GM12865 (cell line): ENCODE results near the gene TNC.

ENCODE experiments used
- DNase-seq: peaks from one replicate; pipeline ENCODE4 v3.0.0; 2010; ENCODE audit warnings: low read depth
- H3K4me3 ChIP-seq: 2 replicates; pipeline ENCODE4 v1.5.1; 2011; ENCODE audit warnings: mild to moderate bottlenecking, low read depth, low read length, control low read depth
- CTCF ChIP-seq: IDR thresholded peaks from 2 replicates; pipeline ENCODE4 v1.5.1; 2011; ENCODE audit warnings: low read length, control low read depth, low read depth, inconsistent platforms; ENCODE audit not compliant: insufficient read depth; ENCODE audit errors: missing control alignments

The TNC gene

GRCh38 chr9:115117999-115118878, at the start of gene TNC:
Gene TNC (minus strand): TSS chr9:115118157. CDS start chr9:115091018, 27,139 bp downstream.
- no peak for TF ChIP-seq CTCF
- no peak for DNase-seq
- no peak within 1 kb of the TSS for H3K4me3 ChIP-seq

- no peak for DNase-seq
- no peak overlapping the region for H3K4me3 ChIP-seq
- TF ChIP-seq CTCF: no peak
These were observed 49.2 kb upstream of the TNC start for GRCh38 chr9:115167175-115167574.

GRCh38 chr9:115165233-115165632, 47.3 kb upstream of the TNC start:
- H3K4me3 ChIP-seq: no peak overlapping the region
- DNase-seq: no peak
- TF ChIP-seq CTCF: no peak

- H3K4me3 ChIP-seq: no peak overlapping the region
- TF ChIP-seq CTCF: no peak
- no peak for DNase-seq
These were observed 46.6 kb upstream of the TNC start for GRCh38 chr9:115164511-115164974.

- DNase-seq: no peak
- TF ChIP-seq CTCF: no peak
These were observed 45.0 kb upstream of the TNC start for GRCh38 chr9:115162946-115163345.

GRCh38 chr9:115161446-115161845, 43.5 kb upstream of the TNC start:
- TF ChIP-seq CTCF: no peak
- no peak overlapping the region for H3K4me3 ChIP-seq
- no peak for DNase-seq

More at GRCh38 chr9:115162946-115163345, 45.0 kb upstream of the TNC start:
- H3K4me3 ChIP-seq: no peak overlapping the region
